NCI-H2029 (cell line): ENCODE results near the gene CYP4F2.
"Not testable (repeated sequence)": the region's sequence is repeated elsewhere in the genome, so short reads cannot be mapped to it uniquely, and the experiment has no call there.

Experiments
- DNase-seq: peaks from one replicate; lab custom pipeline; 2025; lab: John Stamatoyannopoulos, UW

The CYP4F2 gene

GRCh38 chr19:15846923-15847322, 51.0 kb downstream of the CYP4F2 start:
- peak; percentile 14 for DNase-seq

GRCh38 chr19:15843894-15844222, 54.0 kb downstream of the CYP4F2 start:
- DNase-seq, result peak; percentile 76

DNA sequence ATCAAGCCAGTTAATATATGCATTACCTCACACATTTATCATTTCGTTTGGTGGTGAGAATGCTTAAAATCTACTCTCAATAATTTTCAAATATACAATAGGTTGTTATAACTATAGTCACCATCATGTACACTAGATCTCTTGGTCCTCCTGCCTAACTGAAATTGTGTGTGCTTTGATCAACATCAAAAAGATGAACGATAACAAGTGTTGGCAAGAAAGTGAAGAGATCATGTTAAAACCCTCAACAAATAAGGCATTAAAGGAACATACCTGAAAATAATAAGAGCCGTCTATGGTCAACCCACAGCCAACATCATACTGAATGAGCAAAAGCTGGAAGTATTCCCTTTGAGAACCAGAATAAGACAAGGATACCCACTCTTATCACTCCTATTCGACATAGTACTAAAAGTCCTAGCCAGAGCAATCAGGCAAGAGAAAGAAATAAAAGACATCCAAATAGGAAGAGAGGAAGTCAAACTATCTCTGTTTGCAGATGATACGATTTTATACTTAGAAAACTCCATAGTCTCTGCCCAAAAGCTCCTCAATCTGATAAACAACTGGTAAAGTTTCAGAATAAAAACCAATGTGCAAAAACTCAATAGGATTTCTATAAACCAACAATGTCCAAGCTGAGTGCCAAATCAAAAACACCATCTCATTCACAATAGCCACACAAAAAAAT, 54.5 kb downstream of the CYP4F2 start:
- DNase-seq, result no peak

DNA sequence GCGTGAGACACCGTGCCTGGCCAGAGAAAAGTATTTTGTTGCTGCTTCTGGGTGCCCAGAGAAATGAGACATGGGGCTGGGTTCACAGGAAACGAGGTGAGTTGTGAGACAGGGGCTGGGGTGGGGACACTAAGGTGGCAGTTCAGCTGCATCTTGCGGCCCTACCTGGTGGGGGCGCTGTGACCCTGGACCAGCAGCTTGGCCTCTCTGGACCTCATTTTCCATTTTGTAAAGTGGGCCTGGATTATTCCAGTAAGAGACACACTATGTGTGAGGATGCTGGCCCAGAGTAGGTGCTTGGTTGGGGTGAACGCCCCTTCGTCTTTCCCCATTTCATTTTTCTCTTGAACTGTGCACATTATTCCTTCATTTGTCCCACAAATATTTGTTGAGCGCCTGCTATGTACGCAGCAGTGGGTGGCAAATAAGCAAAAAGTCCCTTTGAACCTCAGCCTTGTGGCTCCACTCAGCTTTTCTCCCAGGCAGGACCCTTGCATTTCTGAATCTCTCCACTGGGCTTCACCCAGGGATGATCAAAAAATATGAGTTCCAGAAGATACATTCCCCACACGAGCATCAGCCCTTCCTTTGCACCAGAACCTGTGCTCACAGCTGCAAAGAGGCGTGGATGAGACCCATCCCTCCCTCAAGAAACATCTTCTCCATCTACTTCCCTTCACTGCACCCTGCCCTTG, 55.9 kb downstream of the CYP4F2 start:
- no peak for DNase-seq

DNA sequence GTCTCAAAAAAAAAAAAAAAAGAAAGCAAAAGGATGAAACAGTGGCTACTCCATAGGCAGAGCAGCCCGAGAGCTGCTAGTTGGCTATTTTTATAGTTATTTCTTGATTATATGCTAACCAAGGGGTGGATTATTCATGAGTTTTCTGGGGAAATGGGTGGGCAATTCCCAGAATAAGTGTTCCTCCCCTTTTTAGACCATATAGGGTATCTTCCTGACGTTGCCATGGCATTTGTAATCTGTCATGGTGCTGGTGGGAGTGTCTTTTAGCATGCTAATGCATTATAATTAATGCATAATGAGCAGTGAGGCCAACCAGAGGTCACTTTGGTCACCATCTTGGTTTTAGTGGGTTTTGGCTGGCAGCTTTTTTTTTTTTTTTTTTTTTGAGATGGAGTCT, 57.0 kb downstream of the CYP4F2 start:
- DNase-seq, result no peak

- DNase-seq, result not testable (repeated sequence)
These were observed 58.0 kb downstream of the CYP4F2 start for GRCh38 chr19:15839888-15840287.

DNA sequence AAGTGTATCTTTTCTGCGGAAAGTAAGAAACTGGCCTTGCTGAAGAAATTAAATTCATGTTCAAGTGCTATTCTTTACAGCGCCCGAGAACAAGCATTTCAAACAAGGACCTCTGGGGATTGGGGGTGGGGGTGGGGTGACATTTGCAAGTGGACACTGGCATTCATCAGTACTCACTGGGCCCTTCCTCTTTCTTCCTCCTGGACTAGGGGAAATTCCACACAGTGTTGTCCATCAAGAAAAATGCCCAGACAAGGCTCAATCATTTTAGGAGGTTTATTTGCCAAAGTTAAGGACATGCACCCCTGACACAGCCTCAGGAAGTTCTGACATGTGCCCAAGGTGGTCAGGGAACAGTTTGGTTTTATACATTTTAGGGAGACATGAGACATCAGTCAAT, 59.5 kb downstream of the CYP4F2 start:
- no peak for DNase-seq

DNA sequence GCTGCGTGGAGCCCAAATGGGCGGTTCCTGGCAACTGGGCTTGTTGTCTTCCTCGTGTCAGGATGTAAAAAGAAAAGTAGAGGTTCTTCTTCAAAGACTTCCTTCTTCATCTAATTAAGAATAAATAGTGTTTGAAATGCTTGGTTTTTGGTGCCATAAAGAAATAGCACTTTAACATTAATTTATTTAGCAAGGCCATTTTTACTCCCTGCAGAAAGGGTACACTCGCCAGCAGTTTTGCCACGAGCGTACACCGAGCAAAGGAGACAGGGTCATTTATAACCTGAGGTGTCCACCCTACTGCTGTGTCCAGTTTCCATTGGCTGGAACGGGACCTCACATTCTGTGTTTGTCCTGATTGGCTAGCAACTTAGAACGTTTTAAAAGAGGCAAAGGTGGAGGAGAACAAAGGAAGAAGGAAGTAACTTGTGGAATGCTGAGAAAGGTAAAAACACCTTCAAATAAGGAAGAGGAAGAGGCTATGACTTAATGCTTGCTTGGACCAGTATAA, 60.6 kb downstream of the CYP4F2 start:
- DNase-seq, result peak; percentile 84

DNA sequence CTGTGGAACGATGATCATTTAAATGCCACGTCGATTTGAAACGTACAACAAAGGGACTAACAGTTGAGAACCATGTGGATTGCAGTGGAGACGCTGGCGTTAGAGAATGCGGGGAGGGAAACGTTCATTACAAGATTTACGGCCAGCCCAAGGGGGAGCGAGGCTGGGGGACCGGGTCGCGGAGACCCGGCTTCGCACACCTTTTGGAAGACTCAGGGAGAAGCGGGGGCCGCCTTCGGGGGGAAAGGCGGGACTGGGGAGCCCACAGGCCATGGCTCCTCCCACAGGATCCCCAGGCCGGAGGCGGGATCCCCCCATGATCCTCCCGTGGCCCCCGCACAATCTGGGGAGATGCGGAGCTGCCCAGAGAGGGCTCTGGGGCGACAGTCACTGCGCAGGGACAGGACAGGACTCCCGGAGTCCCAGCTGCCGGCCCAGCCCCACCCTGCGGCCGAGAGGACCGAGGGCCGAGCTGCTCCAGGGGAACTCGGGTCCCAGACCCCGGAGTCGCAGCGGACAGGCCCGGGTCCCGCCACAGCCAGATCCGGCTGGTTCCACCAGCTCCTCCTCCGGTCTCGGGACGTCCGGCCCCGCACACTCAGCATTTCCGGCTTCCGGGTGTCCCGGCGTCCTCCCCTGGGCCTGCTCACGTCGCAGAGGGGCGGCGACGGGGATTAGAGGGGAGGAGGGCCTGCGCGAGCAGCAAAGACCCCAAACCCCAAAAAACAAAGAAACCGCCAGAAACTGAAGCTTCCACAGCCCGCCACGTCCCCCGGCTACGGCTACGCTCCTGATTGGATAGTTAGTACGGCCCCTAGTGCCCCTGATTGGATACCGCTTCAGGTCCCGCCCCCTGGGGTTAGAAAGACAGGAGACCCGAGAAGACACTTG, 61.3 kb downstream of the CYP4F2 start:
- DNase-seq, result peak; percentile 98

DNA sequence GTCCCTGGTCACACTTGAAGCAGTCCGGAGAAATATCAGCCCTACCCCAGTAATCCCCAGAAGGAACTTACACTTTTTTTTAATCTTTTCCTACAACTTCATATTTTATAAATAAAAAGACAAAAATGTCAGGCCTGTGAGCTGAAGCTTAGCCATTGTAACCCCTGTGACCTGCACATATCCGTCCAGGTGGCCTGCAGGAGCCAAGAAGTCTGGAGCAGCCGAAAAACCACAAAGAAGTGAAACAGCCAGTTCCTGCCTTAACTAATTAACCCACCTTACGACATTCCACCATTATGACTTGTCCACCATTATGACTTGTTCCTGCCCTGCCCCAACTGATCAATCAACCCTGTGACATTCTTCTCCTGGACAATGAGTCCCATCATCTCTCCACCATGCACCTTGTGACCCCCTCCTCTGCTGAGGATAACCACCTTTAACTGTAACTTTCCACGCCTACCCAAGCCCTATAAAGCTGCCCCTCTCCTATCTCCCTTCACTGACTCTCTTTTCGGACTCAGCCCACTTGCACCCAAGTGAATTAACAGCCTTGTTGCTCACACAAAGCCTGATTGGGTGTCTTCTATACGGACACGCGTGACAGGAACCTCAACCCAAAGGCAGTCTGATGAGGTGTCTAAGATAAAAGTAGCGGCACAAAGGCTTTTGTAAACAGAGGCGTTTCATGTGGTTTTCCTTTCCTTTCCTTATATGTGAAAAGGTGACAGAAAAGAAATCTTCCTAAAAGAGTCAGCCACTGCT, 62.1 kb downstream of the CYP4F2 start:
- DNase-seq, result not testable (repeated sequence)

DNA sequence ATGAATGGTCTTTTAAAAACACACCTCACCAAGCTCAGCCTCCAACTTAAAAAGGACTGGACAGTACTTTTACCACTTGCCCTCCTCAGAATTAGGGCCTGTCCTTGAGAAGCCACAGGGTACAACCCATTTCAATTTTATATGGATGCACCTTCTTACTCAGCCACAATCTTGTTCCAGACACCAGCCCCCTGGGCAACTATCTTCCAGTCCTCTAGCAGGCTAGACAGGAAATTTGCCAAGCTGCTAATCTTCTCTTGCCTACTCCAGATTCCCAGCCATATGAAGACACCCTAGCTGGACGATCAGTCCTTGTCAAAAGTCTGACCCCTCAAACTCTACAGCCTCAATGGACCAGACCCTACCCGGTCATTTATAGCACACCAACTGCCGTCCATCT, 63.6 kb downstream of the CYP4F2 start:
- DNase-seq, result not testable (repeated sequence)

GRCh38 chr19:15831626-15832025, 66.2 kb downstream of the CYP4F2 start:
- no peak for DNase-seq

DNA sequence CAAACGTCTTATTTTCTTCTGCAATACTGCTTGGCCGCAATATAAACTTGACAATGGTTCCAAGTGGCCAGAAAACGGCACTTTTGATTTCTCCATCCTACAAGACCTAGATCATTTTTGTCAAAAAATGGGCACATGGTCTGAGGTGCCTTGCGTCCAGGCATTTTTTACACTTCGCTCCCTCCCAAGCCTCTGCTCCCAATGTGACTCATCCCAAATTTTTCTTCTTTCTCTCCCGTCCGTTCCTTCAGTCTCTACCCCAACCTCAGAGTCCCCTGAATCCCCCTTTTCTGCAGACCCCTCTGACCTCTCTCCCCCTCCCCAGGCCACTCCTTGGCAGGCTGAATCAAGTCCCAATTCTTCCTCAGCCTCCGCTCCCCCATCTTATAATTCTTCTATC, 68.1 kb downstream of the CYP4F2 start:
- no peak for DNase-seq

- DNase-seq, result no peak
These were observed 68.6 kb downstream of the CYP4F2 start for GRCh38 chr19:15829306-15829698.

DNA sequence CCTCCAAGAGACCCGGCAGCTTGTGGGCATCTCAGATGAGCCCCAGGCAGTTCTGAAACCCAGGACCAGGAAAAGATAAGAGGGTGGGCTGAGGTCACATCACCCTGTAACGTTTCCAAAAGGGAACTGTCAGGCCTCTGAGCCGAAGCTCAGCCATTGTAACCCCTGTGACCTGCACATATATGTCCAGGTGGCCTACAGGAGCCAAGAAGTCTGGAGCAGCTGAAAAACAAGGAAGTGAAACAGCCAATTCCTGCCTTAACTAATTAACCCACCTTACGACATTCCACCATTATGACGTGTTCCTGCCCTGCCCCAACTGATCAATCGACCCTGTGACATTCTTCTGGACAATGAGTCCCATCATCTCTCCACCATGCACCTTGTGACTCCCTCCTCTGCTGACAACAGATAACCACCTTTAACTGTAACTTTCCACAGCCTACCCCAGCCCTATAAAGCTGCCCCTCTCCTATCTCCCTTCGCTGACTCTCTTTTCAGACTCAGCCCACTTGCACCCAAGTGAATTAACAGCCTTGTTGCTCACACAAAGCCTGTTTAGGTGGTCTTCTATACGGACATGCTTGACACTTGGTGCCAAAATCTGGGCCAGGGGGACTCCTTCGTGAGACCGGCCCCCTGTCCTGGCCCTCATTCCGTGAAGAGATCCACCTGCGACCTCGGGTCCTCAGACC, 69.1 kb downstream of the CYP4F2 start:
- not testable (repeated sequence) for DNase-seq

- DNase-seq, result no peak
These were observed 69.7 kb downstream of the CYP4F2 start for GRCh38 chr19:15828121-15828610.
